Measurements from ENCODE around the gene SOX15.
A peak's percentile ranks its signal among the peaks of the same experiment; 100 is the strongest.

SOX15 gene

DNA sequence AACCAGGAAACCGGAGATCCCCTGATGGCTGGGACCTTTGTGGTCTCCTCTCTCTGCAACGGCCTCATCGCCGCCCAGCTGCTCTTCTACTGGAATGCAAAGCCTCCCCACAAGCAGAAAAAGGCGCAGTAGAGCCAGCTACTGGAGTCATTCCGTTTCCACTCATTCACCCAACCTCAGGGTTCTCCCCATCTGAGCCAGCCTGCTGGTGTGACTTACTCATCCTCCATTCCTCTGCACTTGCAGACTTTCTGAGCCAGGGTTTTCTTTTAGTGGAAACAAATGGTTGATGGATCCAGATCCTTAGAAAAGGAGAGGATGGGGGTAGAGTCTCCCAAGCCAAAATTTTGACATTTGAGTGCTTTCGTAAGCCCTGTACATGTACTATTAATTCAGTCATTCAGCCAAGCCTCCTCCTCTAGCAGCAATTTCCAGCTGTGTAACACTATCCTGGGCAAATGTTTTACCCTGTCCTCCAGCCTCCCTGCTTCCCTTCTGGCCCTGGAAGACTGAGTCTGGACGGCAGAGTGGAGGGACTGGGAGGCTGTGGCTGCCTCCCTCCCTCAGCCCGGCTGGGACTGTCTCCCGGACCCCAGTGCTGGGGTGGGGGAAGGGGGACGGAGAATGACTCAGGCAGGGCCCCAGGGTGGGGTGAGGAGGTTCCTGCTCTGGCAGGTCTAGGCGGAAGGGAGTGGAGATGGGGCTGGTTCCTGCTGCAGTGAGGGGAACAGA, 2.3 kb downstream of the SOX15 start:
- H3K4me1 Mint-ChIP-seq (ENCODE audit: low read depth) = peaks cover 31% of the 10 kb centered on the region
- no peaks in the 10 kb centered on the region for H3K9me3 Mint-ChIP-seq
- peaks cover 47% of the 10 kb centered on the region for H3K36me3 Mint-ChIP-seq (ENCODE audit: low read depth)
- H3K4me3 Mint-ChIP-seq = no peak overlapping the region
- H3K27ac Mint-ChIP-seq = no peak overlapping the region
- no peaks in the 10 kb centered on the region for H3K27me3 Mint-ChIP-seq

DNA sequence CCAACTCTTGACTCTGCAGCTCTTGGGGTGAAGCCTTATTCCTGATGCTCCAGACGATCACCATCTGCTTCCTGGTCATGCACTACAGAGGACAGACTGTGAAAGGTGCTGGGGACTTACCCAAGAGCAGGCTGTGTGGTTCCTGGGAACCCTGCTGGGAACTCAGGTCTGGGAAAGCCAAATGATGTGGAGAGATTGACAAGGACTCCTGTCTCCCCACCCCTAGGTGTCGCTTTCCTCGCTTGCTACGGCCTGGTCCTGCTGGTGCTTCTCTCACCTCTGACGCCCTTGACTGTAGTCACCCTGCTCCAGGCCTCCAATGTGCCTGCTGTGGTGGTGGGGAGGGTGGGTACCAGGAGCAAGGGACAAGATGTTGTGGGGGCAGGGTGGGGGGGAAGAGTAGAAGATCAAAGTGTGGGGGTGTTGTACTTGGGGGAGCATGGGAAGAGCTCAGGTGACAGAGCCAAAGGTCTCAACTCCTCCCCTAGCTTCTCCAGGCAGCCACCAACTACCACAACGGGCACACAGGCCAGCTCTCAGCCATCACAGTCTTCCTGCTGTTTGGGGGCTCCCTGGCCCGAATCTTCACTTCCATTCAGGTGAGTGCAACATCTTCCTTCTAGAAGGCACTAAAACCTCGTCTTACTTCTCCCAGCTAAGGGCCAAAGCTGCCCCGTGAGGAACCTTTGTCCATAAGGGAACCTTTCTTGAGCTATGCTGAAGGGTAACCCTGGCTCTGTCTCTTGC, 3.0 kb downstream of the SOX15 start:
- no peak overlapping the region for H3K27ac Mint-ChIP-seq
- no peak overlapping the region for H3K4me3 Mint-ChIP-seq
- no peaks in the 10 kb centered on the region for H3K9me3 Mint-ChIP-seq
- H3K27me3 Mint-ChIP-seq = no peaks in the 10 kb centered on the region
- H3K4me1 Mint-ChIP-seq (ENCODE audit: low read depth) = peaks cover 39% of the 10 kb centered on the region
- peaks cover 45% of the 10 kb centered on the region for H3K36me3 Mint-ChIP-seq (ENCODE audit: low read depth)

GRCh38 chr17:7583253-7584109, 6.4 kb downstream of the SOX15 start, which contains the start of gene MPDU1:
TSS of gene MPDU1 (plus strand) at chr17:7583852. CDS start at chr17:7583863, 11 bp downstream.
- H3K27ac Mint-ChIP-seq = peak within 1 kb of the TSS; percentile 100
- no peaks in the 10 kb centered on the region for H3K27me3 Mint-ChIP-seq
- peaks cover 59% of the 10 kb centered on the region for H3K36me3 Mint-ChIP-seq (ENCODE audit: low read depth)
- H3K4me3 Mint-ChIP-seq = peak within 1 kb of the TSS; percentile 92
- no peaks in the 10 kb centered on the region for H3K9me3 Mint-ChIP-seq
- H3K4me1 Mint-ChIP-seq (ENCODE audit: low read depth) = peaks cover 69% of the 10 kb centered on the region

DNA sequence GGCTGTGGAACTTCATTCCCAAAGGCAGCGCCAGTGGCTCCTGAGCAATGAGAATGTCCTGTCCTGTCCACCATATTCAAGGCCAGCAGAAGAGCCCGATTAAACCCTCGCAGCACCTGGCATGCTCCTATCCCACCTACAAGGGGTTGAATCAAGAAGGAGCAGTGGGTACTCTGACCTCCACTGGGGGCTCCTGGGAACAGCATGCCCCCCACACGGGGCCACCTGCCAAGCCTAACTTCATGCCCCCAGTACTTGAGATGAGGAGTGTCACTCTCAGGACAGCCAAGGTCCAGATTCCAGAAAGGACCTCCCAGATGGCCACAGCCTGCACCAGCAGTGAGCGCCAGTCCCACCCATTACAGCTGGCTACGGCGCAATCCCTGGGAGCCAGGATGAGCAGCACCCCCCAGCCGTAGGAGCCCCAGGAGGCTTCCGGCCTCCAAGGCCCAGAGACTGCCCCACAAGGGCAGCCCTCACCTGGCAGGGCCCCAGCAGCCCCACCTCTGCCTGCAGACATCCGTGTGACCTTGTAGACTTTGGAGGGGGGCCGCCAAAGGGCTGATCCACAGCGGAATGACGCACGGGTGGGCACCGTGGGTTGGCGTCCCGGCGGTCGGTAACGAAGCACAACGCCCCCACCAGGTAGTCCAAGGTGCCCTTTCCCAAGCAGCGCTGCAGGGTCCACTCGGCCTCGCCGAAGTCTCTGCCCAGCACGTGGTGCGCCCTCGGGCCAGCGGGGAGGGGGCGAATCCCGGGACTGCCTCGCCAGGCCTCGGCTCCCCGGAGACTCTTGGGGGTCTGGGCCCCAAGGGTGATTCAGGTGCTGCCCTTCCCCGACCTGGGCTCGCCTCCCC, 7.3 kb downstream of the SOX15 start:
- Mint-ChIP-seq H3K27ac (peak overlapping the region; percentile 100), H3K27me3 (no peaks in the 10 kb centered on the region), H3K4me3 (peak overlapping the region; percentile 92), H3K36me3 (ENCODE audit: low read depth) (peaks cover 60% of the 10 kb centered on the region), H3K4me1 (ENCODE audit: low read depth) (peaks cover 78% of the 10 kb centered on the region), H3K9me3 (no peaks in the 10 kb centered on the region)

DNA sequence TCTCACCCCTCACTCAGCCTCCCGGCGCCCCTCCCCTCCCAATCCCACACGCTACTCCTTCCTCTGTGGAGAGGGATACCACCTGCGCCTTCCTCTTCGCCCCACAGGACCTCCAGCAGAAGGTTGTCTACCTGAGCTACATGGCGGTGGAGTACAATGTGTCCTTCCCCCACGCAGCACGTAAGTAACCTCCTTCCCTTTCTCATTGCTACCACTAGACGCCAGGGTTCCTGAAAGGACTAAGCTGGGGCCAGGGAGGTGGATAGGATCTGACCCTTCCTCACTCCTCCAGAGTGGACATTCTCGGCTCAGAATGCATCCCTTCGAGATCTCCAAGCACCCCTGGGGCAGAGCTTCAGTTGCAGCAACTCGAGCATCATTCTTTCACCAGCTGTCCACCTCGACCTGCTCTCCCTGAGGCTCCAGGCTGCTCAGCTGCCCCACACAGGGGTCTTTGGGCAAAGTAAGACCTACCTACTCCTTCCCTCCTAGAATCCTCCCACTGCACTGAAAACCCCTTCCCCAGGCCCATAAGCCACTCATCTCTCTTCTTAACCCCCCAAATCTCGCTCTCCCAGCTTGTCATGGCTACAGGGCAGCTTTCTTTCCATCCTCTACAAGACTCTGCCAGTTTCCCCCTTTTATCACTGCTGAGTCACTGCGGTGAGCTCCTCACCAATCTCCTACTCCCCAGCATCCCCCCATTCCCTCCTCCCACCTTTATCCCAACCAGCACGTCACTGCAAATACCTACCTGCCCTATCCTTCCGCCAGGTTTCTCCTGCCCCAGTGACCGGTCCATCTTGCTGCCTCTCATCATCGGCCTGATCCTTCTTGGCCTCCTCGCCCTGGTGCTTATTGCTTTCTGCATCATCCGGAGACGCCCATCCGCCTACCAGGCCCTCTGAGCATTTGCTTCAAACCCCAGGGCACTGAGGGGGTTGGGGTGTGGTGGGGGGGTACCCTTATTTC, 9.0 kb downstream of the SOX15 start:
- Mint-ChIP-seq H3K4me3 (peak overlapping the region; percentile 42), H3K27me3 (no peaks in the 10 kb centered on the region), H3K4me1 (ENCODE audit: low read depth) (peaks cover 94% of the 10 kb centered on the region), H3K9me3 (no peaks in the 10 kb centered on the region), H3K36me3 (ENCODE audit: low read depth) (peaks cover 70% of the 10 kb centered on the region), H3K27ac (peak overlapping the region; percentile 71)

DNA sequence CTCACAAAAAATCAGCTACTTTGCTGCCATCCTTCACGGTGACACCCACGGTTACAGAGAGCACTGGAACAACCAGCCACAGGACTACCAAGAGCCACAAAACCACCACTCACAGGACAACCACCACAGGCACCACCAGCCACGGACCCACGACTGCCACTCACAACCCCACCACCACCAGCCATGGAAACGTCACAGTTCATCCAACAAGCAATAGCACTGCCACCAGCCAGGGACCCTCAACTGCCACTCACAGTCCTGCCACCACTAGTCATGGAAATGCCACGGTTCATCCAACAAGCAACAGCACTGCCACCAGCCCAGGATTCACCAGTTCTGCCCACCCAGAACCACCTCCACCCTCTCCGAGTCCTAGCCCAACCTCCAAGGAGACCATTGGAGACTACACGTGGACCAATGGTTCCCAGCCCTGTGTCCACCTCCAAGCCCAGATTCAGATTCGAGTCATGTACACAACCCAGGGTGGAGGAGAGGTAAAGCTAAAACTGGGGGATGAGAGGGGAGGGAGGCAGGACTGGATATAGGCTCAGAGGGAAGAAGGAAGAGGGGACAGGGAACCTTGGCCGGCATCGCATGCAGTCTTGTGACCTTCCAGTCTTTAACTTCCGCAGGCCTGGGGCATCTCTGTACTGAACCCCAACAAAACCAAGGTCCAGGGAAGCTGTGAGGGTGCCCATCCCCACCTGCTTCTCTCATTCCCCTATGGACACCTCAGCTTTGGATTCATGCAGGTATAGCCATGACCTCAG, 9.9 kb downstream of the SOX15 start:
- H3K27me3 Mint-ChIP-seq = no peaks in the 10 kb centered on the region
- H3K36me3 Mint-ChIP-seq (ENCODE audit: low read depth) = peaks cover 77% of the 10 kb centered on the region
- peak overlapping the region; percentile 70 for H3K4me3 Mint-ChIP-seq
- H3K9me3 Mint-ChIP-seq = no peaks in the 10 kb centered on the region
- peak overlapping the region; percentile 99 for H3K27ac Mint-ChIP-seq
- H3K4me1 Mint-ChIP-seq (ENCODE audit: low read depth) = peaks cover 96% of the 10 kb centered on the region

GRCh38 chr17:7579001-7579833, 10.7 kb downstream of the SOX15 start, which contains the start of gene CD68:
TSS of gene CD68 (plus strand) at chr17:7579638. CDS start at chr17:7579678, 40 bp downstream.
- peaks cover 79% of the 10 kb centered on the region for H3K36me3 Mint-ChIP-seq (ENCODE audit: low read depth)
- no peaks in the 10 kb centered on the region for H3K27me3 Mint-ChIP-seq
- peaks cover 96% of the 10 kb centered on the region for H3K4me1 Mint-ChIP-seq (ENCODE audit: low read depth)
- H3K4me3 Mint-ChIP-seq = peak within 1 kb of the TSS; percentile 95
- H3K27ac Mint-ChIP-seq = peak within 1 kb of the TSS; percentile 99
- H3K9me3 Mint-ChIP-seq = no peaks in the 10 kb centered on the region

- peak overlapping the region; percentile 99 for H3K27ac Mint-ChIP-seq
- H3K4me3 Mint-ChIP-seq = peak overlapping the region; percentile 95
- H3K36me3 Mint-ChIP-seq (ENCODE audit: low read depth) = peaks cover 90% of the 10 kb centered on the region
- H3K9me3 Mint-ChIP-seq = no peaks in the 10 kb centered on the region
- peaks cover 93% of the 10 kb centered on the region for H3K4me1 Mint-ChIP-seq (ENCODE audit: low read depth)
- no peaks in the 10 kb centered on the region for H3K27me3 Mint-ChIP-seq
Observed at GRCh38 chr17:7577327-7578199, 12.3 kb downstream of the SOX15 start.

- peaks cover 91% of the 10 kb centered on the region for H3K36me3 Mint-ChIP-seq (ENCODE audit: low read depth)
- H3K4me3 Mint-ChIP-seq = peak overlapping the region; percentile 95
- H3K27me3 Mint-ChIP-seq = no peaks in the 10 kb centered on the region
- H3K4me1 Mint-ChIP-seq (ENCODE audit: low read depth) = peaks cover 90% of the 10 kb centered on the region
- peak overlapping the region; percentile 99 for H3K27ac Mint-ChIP-seq
- no peaks in the 10 kb centered on the region for H3K9me3 Mint-ChIP-seq
Observed at GRCh38 chr17:7576432-7576937, 13.4 kb downstream of the SOX15 start.

DNA sequence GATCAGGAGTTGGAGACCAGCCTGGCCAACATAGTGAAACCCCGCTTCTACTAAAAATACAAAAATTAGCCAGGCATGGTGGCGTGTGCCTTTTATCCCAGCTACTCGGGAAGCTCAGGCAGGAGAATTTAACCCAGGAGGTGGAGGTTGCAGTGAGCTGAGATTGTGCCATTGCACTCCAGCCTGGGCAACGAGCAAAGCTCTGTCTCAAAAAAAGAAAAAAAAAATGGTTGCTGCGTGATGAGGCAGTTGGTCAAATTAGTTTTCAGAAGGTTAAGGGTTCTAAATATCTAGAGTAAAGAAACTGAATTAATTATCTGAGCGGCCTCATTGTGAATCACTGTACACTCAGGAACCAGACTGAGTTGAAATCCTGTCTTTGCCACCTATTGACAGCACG, 13.9 kb downstream of the SOX15 start:
- peaks cover 91% of the 10 kb centered on the region for H3K36me3 Mint-ChIP-seq (ENCODE audit: low read depth)
- no peaks in the 10 kb centered on the region for H3K27me3 Mint-ChIP-seq
- peak overlapping the region; percentile 95 for H3K4me3 Mint-ChIP-seq
- H3K9me3 Mint-ChIP-seq = no peaks in the 10 kb centered on the region
- H3K4me1 Mint-ChIP-seq (ENCODE audit: low read depth) = peaks cover 90% of the 10 kb centered on the region
- H3K27ac Mint-ChIP-seq = peak overlapping the region; percentile 99

DNA sequence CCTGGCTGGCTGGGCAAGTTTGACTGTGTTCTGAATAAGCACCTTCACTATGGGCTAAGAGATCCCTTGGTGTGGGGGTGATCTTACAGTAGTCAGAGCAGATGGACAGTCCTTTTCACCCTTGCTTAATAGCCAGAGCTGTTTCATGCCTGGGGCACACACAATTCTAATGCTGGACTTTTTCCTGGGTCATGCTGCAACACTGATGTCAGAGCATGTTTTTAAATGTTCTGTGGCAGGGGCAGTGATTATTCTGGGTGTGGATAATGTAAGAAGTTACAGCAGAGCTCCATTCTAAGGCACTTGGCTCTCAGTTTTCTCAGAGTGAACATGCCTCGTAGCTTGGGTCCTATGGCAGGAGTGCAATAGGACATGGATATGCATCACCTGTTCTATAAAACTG, 14.4 kb downstream of the SOX15 start:
- Mint-ChIP-seq H3K4me1 (ENCODE audit: low read depth) (peaks cover 90% of the 10 kb centered on the region), H3K27ac (peak overlapping the region; percentile 99), H3K9me3 (no peaks in the 10 kb centered on the region), H3K27me3 (no peaks in the 10 kb centered on the region), H3K4me3 (peak overlapping the region; percentile 95), H3K36me3 (ENCODE audit: low read depth) (peaks cover 91% of the 10 kb centered on the region)
